Inflammatory macrophage treated with lipopolysaccharide for 1 hour (primary cell): Measurements from ENCODE around the gene TXNDC2.

ENCODE experiments used
- DNase-seq, 2 donors: peaks; one replicate each; pipeline ENCODE4 v3.0.0-alpha.2; 2020 to 2022

The TXNDC2 gene

DNA sequence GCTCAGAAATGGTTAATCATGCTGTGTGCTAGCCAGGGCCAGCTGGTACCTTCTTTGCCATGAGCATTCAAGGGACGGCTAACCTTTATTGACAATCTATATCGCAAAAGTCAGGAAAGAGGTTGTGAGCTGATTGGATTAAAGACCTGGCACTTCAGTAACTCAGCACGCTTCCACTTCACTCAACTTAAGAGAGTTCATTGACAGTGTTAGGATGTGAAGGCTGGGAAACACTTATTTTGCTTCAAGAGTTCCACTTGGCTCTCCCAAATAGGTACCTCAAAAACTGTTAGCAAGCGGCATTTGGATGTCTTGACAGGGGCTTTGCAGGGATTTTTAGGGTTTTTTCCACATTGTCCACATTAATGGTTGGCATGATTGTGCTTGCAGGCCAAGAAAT lies 25.1 kb upstream of the TXNDC2 start:
- DNase-seq, result no peak

DNA sequence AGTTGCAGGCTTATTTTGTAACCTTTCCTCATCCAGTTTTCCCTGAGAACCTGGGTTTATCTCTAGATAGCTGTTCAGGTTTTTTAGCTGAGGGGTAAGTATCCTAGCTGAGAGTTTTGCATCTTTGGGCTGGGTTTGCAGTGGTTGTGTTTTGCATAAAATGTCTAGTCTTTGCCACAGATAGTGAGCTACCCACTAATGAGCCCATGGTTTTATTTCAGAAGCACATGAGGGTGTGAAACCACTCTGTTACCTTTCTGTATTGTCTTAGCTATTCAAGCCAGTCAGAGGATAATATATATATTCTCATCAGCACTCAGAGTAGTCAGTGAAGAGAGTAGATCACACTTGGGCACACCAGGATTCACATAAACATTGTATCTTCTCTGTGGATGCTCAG lies 24.6 kb upstream of the TXNDC2 start:
- no peak for DNase-seq

DNA sequence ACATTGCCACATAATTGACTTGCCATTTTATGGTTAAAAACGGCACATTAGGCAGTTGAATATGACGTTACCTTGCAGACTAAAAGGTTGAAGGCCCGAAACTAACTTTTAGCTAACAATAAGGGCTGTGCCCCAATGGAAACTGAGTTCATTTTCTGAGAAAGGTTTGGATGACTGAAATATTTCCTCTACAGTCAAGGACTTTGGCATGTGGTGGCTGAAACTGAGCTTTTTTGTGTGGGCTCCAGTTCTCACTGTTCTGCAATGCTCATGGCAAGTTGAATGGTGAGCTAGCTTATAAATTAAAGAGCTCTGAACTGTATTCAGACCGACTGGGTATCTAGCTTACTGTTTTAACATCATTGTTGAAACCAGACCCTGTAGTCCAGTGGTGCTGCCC lies 23.8 kb upstream of the TXNDC2 start:
- DNase-seq, result no peak

DNA sequence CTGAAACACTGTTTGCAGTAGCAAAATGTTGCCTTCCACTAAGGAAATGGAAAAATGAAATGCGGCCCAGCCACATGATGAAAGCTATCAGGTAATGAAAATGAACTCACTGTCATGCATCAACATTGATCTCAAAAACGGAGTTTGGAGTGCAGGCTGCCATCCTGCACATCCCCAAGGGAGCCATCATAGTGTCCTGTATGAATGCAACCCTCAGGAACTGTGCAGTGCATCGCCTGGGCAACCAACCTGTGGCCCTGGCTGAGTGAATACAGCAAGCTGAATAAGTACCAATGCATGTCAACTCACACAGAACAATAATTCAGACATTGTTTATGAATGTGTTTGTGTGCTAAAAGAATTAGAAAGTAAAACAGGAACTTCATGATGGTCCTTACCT lies 23.1 kb upstream of the TXNDC2 start:
- no peak for DNase-seq

DNA sequence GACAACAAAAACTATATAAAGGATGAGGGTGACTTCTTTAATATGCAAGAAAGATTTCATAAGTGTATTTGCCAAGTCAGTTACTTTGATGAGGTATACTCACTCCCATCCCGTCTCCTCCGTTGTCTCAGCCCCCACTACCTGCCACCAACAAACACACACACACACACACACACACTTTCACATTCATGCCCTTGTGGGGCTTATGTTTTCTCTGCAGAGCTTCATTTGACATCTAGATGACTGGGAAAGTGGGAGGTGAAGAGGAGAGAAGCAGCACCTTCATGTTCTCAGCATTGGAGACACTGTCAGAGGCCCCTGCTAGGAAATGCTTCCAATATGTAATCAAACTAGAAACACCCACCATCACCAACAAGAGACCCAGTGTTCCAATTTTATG lies 22.5 kb upstream of the TXNDC2 start:
- no peak for DNase-seq

DNA sequence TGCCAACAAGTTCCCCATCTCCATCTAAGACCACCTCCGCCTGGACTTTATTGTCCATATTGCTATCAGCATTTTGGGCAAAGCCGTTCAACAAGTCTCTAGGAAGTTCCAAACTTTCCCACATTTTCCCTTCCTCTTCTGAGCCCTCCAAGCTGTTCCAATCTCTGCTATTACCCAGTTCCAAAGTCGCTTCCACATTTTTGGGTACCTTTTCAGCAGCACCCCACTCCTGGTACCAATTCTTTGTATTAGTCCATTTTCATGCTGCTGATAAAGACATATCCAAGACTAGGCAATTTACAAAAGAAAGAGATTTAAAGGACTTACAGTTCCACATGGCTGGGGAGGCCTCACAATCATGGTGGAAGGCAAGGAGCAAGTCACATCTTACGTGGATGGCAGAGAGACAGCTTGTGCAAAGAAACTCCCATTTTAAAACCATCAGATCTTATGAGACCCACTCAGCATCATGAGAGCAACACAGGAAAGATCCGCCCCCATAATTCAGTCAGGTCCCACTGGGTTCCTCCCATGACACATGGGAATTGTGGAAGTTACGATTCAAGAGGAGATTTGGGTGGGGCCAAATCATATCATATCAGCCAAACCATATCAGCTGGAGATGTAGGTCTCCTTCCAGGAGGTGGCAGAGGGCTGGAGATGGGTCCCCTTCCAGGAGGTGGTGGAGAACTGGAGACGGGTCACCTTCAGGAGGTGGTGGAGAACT lies 19.8 kb upstream of the TXNDC2 start:
- peak; percentile 67 to 95 for DNase-seq

DNA sequence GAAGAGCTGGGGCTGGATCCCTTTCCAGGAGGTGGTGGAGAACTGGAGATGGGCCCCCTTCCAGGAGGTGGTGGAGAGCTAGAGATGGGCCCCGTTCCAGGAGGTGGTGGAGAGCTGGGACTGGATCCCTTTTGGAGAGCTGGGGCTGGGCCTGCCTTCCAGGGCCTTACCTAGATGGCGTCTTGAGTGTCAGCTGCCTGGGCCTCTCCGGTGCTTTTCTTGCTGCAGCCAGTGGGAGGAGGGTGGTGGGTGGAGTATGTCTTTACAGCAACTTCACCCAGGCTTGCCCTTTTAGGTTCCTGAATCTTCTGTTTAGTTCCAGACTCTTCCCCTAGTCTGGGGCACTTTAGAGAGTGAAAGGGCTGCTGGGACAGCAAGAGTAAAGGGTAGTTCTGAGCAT lies 19.1 kb upstream of the TXNDC2 start:
- DNase-seq, result peak; percentile 68 to 91

DNA sequence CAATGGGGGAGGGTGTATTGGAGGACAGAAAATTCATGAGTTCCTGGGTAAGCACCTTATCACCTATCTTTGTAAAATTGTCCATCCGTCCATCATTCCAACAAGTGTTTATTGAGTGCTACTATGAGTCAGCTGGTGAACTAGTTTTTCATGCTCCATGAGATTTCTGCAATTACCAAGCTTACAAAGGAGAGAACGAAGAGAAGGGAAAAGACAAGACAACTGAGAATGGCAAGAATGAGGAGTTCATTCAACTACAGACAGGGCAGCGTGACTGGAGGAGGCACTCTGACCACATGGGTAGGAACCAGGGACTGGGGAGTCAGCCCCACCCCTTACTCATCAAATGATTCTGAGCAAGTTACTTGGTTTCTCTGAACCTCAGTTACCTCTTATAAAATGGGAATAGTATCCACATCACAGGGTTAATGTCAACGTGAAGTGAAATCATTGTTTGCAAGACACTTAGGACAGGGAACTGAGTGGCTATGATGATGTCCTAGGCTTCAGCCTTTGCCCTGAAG lies 18.6 kb upstream of the TXNDC2 start:
- peak; percentile 20 to 77 for DNase-seq

DNA sequence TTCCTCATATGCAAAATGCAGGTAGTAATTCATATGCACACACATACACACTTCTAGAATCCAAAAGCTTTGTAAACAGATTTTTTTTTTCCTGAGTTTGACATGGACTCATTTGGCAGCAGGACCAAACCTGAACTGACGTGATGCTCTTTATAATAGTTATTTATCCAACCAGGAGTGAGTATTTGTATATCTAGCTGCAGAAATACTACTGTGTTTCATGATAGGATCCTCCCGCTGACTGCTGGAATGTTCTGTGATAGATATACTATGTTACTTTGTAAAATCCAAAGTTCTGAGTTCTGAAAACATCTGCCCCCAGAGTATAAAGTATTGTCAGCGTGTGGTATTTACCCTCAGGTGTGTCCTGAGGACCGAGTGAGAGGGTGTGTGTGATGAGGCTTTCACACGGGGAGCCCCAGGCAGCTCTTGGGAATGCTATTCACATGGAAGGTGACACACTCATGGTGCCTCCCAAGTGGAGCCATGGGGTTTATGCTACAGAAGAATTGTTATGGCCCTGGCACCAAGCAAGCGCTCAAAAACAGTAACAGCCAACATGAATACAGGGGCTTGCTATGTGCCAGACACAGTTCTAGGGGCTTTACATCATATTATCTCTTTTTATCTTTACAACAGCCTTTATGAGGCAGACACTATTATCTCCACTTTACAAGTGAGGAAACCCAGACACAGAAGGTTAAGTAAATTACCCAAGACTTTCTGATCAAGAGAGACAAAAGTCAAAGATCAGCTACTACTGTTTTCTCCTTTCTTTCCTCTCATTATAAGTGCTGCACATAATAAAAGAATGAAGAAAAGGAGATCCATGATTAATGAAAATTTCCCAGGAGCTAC lies 16.7 kb upstream of the TXNDC2 start:
- no peak for DNase-seq

DNA sequence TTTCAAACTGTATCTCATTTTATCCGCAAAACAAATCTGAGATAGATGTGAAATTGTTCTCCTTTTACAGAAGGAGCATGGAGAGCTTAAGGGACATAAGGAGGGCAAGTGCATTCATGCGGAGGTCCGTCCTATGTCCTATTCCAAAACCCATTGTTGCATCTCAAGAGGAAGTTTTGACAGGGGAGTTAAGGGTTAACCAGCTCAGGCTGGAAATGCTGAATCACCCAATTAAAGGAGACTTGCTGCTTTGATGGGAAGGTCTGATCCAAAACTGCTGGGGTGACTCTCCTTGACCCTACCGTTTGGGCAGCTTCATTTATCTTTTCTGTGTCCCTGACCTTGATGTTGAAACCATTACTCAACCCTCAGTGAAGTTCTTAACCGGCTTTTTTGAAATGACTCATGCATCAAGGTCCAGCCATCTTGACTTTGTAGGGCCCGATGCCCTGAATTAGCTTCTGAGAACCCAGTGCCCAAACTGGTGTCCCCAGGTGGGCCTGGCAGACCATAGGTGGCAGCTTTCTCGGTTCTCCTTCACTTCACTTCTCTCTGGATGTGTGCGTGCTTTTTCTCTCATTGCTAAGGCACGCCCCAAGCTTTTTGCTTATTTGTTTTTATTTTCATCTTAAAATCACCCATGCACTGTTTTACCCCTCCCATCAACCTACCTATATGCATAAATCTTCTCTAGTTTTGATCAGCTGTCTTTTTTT lies 15.9 kb upstream of the TXNDC2 start:
- DNase-seq, result peak; percentile 57 to 66

DNA sequence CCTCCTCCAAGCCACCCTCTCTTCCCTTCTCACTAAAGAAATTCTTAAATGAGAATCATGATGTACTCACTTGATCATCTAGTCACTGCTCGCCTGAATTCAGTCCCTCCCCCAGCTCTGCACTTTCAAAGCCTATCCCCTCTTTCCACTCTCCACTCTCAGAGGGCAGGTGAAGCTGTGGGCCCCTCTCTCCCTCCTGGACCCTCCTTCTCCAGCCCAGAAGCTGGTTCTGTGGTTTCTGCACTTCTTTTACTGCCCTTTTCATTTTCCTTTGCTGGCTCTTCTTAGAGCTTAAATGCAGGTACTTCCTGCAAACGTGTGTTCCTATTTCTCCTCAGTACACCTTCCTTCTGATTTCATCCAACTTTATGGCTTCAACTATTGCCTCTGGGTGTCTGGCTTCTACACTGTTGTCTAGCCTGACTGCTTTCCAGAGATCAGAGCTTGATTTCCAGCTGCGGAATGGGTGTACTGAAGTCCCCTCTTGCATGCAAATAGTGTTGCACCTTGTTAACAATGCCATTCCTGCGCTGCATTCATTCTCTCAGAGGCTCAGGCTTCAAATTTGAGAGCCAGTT lies 15.3 kb upstream of the TXNDC2 start:
- no peak for DNase-seq

DNA sequence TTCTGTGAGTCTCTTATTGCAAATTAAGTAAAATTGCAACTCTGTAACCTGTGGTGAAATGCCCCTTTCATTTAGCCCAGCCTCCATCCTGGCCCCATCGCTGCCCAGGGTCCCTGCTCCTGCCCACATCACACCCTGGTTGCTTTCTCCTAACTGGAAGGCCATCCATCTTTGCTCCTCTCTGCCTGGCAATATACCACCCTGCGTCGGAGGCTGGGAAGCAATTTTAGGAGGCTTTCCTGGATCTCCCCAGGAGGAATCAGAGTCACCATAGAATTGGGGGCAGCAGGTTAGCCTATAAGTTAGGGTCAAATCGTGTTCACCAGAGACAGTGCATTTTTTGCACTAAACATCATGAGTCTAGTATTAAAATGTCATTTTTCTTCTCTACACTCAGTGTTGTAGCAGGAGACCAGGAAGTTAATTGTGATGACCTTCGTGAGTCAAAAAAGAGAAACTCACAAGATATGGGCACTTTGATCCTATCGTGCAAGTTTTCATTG lies 14.5 kb upstream of the TXNDC2 start:
- DNase-seq, result no peak

DNA sequence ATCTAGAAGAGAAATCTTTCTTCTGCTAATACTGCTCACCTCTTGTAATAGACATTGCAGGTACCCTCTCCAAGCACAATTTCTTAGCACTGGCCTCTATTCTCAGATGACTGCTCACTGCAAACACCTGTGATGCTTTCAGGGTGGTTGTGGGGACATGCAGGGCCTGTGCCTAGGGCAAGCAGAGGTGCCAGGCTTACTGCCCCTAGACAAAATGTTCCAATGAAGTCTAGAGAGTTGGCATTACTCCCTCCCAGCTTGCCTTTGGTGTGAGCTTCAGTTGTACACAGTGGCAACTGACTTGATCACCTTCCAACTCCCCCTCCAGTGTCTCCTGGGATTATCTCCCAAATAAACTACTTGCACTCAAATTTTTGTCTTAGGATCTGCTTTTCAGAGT lies 12.9 kb upstream of the TXNDC2 start:
- DNase-seq, result no peak

DNA sequence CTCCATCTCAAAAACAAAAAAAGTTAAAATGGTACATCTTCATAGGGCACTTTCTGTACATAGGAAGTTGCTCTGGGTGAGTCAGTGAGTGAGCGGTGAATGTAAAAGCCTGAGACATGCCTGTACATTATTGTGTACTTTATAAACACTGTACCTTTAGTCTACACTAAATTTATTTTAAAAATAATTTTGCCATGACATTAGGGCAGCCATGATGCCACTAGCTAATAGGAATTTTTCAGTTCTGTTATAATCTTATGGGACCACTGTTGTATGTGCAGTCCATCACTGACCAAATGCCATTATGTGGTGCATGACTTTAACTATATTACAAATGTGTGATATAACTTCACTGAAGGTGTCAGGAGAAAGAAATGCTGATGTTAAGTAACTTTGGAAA lies 11.0 kb upstream of the TXNDC2 start:
- DNase-seq, result no peak

DNA sequence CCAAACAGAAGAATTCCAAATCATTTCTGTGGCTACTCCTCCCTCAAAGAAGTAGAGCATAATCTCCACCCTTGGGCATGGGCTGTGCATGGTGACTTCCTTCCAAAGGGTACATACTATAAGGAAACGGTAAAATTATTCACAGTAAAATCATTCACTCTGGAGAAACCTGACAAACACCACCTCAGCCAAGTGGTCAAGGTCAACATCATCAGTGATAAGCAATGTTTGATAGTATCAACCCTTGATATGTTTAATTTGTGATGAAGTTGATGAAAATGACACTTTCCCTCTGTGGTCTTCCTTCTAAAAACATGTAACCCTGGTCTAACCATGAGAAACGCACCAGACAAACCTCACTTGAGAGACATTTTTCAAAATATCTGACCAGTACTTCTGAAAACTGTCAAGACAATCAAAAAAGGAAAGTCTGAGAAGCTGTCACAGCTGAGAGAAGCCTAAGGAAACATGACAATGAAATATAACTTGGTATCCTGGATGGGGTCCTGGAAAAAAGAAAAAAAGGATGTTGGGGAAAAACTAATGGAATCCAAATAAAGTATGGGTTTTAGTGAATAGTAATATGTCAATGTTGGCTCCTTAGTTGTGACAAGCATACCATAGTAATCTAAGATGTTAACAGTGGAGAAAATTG lies 9.4 kb upstream of the TXNDC2 start:
- no peak for DNase-seq

DNA sequence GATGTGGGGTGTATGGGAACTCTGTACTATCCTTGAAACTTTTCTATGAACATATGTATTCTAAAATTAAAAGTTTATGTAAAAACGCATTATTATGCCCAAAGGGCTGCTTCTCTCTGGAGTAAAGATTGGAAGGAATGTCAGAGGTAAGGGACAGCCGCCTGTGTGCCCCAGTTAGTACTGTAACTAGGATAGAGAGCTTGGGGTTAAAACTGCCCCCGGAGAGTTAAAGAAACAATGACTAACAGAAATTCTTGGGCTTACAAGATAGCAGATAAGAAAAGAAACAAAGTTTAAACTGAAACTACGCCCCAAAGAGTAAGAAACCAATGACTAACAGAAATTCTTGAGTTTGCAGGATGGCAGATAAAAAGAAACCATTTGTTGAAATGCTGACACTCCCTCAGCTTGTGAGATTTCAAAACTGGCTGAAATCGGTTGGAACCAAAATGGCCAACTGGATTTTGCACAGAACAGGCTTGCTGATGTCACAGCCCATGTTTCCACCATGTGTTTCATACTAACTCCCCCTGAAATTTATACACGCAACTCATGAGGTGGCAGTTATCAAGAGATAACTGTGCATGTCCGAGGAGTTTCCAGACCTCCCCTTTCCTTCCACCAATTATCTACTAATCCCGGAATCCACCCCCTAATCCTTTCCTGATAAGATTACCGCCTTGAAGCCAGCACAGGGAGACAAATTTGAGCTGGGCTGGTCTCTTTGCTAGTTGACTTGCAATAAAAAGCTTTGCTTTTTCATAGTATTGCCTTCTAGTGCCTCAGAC lies 8.7 kb upstream of the TXNDC2 start:
- no peak for DNase-seq

DNA sequence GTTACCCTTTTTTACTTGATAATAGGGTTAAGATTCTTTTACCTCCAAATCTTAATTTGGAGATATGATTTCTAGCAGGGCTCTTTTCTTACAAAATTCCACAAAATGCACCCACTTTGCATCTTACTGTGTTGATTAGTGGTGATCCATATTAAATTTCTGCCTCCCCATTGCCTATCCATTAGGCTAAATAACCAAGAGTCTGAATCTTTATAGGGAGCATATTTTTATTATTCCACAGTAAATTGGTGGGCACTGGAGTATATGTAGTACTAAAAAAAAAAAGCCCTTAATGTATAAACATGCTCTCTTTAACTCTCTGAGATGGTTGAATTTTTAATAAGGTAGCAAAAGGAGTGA lies 8.1 kb upstream of the TXNDC2 start:
- no peak for DNase-seq

DNA sequence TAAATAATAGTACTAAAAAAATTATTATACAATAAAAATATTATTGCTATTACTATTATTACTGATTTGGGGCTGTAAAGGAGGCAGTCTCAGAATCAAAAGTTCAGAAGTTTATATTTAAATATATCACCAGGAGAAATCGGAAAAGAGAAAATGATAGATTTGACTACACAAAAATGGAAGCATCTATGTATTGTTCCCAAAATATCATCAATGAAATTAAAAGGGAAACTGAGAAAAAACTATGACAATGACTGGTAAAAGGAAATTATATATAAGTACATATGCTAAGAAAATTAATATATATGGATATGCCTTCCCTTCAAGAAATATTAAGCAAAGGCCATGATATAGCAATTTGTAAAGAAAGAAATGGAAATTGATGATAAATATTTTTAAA lies 7.7 kb upstream of the TXNDC2 start:
- no peak for DNase-seq

DNA sequence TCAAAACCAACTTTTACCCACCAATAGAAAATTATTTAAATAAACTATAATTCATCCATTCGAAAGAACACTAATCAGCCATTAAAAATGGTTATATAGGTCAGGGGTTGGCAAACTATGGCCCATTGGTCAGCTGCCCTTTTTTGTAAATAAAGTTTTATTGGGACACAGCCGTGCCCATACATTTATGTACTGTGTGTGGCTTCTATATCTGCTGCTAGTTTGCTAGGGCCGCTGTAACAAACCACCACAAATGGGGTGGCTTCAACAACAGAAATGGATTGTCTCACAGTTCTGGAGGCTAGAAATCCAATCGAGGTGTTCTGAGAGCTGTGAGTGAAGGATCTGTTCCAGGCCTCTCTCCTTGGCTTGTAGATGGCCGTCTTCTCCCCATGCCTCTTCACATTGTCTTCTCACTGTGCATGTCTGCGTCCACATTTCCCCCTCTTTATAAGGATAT lies 7.0 kb upstream of the TXNDC2 start:
- DNase-seq, result no peak

DNA sequence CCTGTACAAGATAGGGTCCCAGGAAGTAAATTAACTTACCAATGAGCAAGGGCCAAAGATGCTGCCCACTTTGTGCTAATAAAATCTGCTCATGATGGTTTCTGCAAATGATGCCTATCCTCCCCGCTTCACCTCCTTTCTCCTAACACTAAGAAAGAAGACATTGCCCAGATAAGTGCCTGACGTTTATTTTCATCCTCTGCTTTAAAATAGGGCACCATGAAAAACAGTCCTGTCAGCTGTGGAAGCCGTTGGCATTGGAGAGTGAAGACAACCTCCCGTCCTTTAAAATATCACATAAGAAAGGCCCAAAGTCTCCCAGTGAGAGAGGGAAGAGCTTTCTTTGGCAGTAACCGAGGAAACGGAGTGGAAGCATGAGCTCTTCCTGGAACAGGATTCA lies 1.7 kb upstream of the TXNDC2 start:
- no peak for DNase-seq

DNA sequence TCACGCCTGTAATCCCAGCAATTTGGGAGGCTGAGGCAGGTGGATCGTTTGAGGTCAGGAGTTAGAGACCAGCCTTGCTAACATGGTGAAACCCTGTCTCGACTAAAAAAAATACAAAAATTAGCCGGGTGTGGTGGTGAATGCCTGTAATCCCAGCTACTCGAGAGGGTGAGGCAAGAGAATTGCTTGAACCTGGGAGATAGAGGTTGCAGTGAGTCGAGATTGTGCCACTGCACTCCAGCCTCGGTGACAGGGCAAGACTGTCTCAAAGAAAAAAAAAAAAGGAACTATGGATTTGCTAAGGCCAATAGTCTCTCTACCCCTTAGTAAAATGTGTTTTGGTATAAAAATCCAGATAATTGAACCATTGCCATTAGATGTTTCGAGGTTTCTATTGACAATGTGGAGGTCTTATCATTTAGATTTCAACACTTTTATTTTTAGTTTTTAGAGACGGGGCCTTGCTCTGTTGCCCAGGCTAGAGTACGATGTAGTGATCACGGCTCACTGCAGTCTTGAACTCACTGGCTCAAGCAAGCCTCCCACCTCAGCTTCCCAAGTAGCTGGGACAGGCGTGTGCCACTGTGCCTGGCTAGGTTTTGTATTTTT lies 1.1 kb upstream of the TXNDC2 start:
- no peak for DNase-seq
